Upper lobe of left lung (tissue), 6 donors: ENCODE data around the gene MRM1. TPM values are rescaled to one million over a fixed set of nuclear protein-coding genes. Genes with fewer than 3 reads are reported as not detected.

Experiments
- ATAC-seq, 2 donors: fragments of 200-7000 bp; cut with Tn5 transposase; one replicate each; pipeline ENCODE4 v1.9.1; 2022; ENCODE audit warnings: mild to moderate bottlenecking in 2 of 2, moderate library complexity in 2 of 2; ENCODE audit not compliant: low FRiP score in 2 of 2
- DNase-seq, 2 donors: peaks; one replicate each; pipeline ENCODE4 v3.0.0-alpha.2; 2019 to 2020
- H3K27ac ChIP-seq, 4 donors: fragments of 200-600 bp; sonication (generic); one replicate each; pipeline ENCODE4 v1.5.1; 2016 to 2019
- H3K27me3 ChIP-seq, 4 donors: fragments of 200-600 bp; sonication (generic); one replicate each; pipeline ENCODE4 v1.5.1; 2017 to 2019
- H3K36me3 ChIP-seq, 4 donors: fragments of 200-600 bp; sonication (generic); one replicate each; pipeline ENCODE4 v1.5.1; 2016 to 2019
- H3K4me1 ChIP-seq, 4 donors: fragments of 200-600 bp; sonication (generic); one replicate each; pipeline ENCODE4 v1.5.1; 2018 to 2019
- H3K4me3 ChIP-seq, 4 donors: fragments of 200-600 bp; sonication (generic); one replicate each; pipeline ENCODE4 v1.5.1; 2017 to 2019; ENCODE audit warnings: mild to moderate bottlenecking in 2 of 4, moderate library complexity in 1 of 4
- H3K9me3 ChIP-seq, 4 donors: fragments of 200-600 bp; sonication (generic); one replicate each; pipeline ENCODE4 v1.5.1; 2018 to 2019
- CTCF ChIP-seq, 6 experiments: fragments of 450-650 bp in 4 of 6; fragments of 200-600 bp in 2 of 6; sonication (generic) in 2 of 6; IDR thresholded peaks; one replicate each; pipeline ENCODE4 v1.5.1; 2016 to 2019; ENCODE audit warnings: antibody characterized with exemption in 6 of 6
- EP300 ChIP-seq, 4 donors: sonication (generic); formaldehyde crosslinking; IDR thresholded peaks; one replicate each; pipeline ENCODE4 v1.5.1; 2017; ENCODE audit warnings: antibody characterized with exemption in 4 of 4, control low read depth in 2 of 4
- POLR2A ChIP-seq, 4 donors: fragments of 450-650 bp; IDR thresholded peaks; one replicate each; pipeline ENCODE4 v1.5.1; 2016 to 2017; ENCODE audit warnings: antibody characterized with exemption in 4 of 4, mild to moderate bottlenecking in 2 of 4
- POLR2AphosphoS5 ChIP-seq, 2 donors: sonication (generic); formaldehyde crosslinking; IDR thresholded peaks; one replicate each; pipeline ENCODE4 v1.5.1; 2017; ENCODE audit warnings: antibody characterized with exemption in 2 of 2
- WGBS, 2 donors: methylation state at CpG; one replicate each; pipeline ENCODE4 v1.1.5; 2017 to 2018; 5-methylcytosine and 5-hydroxymethylcytosine counted together
- total RNA-seq, 6 donors: library from RNA; depleted of rRNA in 4 of 6; stranded (reverse); fragments of >200 nt in 4 of 6; gene quantifications; one replicate each; pipeline versions ENCODE4 v1.1.0 to v1.2.1, GENCODE V29; 2016 to 2021
- donor health status: DM: no; HTN: no; CAD: no; lungs with moderate emphysema.
- donor health status: DM: no; HTN: yes; CAD: no; lungs with severe emphysema.

The MRM1 gene
- total RNA-seq, 6 donors from 2014 or later: 3.1 to 9.4 (median 8.1) TPM

GRCh38 chr17:36576793-36577192 lies 24.6 kb upstream of the MRM1 start:
- no peaks in the 10 kb centered on the region for H3K4me1 ChIP-seq
- no peak overlapping the region for H3K27ac ChIP-seq
- H3K36me3 ChIP-seq: peaks cover 18 to 86% (median 62%) of the 10 kb centered on the region in 4 donors
- TF ChIP-seq POLR2AphosphoS5 (IDR thresholded peaks at IDR 0.05): no peak
- no peak for TF ChIP-seq EP300 (IDR thresholded peaks at IDR 0.05)
- TF ChIP-seq POLR2A (IDR thresholded peaks at IDR 0.05): no peak
- TF ChIP-seq CTCF (IDR thresholded peaks at IDR 0.05): no peak
- no peak overlapping the region for H3K4me3 ChIP-seq
- WGBS, 2 donors: 84 to 91% methylated on average over 2 of the region's 2 CpGs
- ATAC-seq (no peak), DNase-seq (no peak)
- H3K9me3 ChIP-seq: no peaks in the 10 kb centered on the region
- H3K27me3 ChIP-seq: no peaks in the 10 kb centered on the region

- Histone ChIP-seq H3K27ac (no peak overlapping the region), H3K27me3 (no peaks in the 10 kb centered on the region), H3K4me1 (no peaks in the 10 kb centered on the region), H3K9me3 (no peaks in the 10 kb centered on the region), H3K4me3 (no peak overlapping the region), H3K36me3 (peaks cover 26 to 86% (median 69%) of the 10 kb centered on the region in 4 donors)
- ATAC-seq (no peak), DNase-seq (no peak)
- 96% methylated on average over 2 of the region's 2 CpGs for WGBS, 2 donors
- TF ChIP-seq CTCF (IDR thresholded peaks at IDR 0.05): no peak
- TF ChIP-seq POLR2AphosphoS5 (IDR thresholded peaks at IDR 0.05): no peak
- TF ChIP-seq EP300 (IDR thresholded peaks at IDR 0.05): no peak
- TF ChIP-seq POLR2A (IDR thresholded peaks at IDR 0.05): no peak
Observed at GRCh38 chr17:36578671-36579070, 22.7 kb upstream of the MRM1 start.

- no peaks in the 10 kb centered on the region for H3K9me3 ChIP-seq
- TF ChIP-seq EP300 (IDR thresholded peaks at IDR 0.05) (no peak), POLR2AphosphoS5 (IDR thresholded peaks at IDR 0.05) (no peak), POLR2A (IDR thresholded peaks at IDR 0.05) (no peak), CTCF (IDR thresholded peaks at IDR 0.05) (no peak)
- H3K4me1 ChIP-seq: no peaks in the 10 kb centered on the region
- DNase-seq (no peak), ATAC-seq (no peak)
- H3K27me3 ChIP-seq: no peaks in the 10 kb centered on the region
- no peak overlapping the region for H3K4me3 ChIP-seq
- WGBS, 2 donors: 88 to 93% methylated on average over 1 of the region's 1 CpG
- no peak overlapping the region for H3K27ac ChIP-seq
- H3K36me3 ChIP-seq: peaks cover 40 to 100% (median 84%) of the 10 kb centered on the region in 4 donors
Observed at GRCh38 chr17:36583787-36584186, 17.6 kb upstream of the MRM1 start.

- no peak overlapping the region for H3K27ac ChIP-seq
- H3K36me3 ChIP-seq: peaks cover 31 to 92% (median 64%) of the 10 kb centered on the region in 4 donors
- TF ChIP-seq CTCF (IDR thresholded peaks at IDR 0.05): no peak
- TF ChIP-seq POLR2AphosphoS5 (IDR thresholded peaks at IDR 0.05): no peak
- TF ChIP-seq EP300 (IDR thresholded peaks at IDR 0.05): no peak
- no peak for TF ChIP-seq POLR2A (IDR thresholded peaks at IDR 0.05)
- WGBS, 2 donors: 93 to 96% methylated on average over 2 of the region's 2 CpGs
- ATAC-seq: no peak
- no peaks in the 10 kb centered on the region for H3K9me3 ChIP-seq
- H3K4me1 ChIP-seq: peaks cover under 1 to 2% (median 2%) of the 10 kb centered on the region in 4 donors
- no peak overlapping the region for H3K4me3 ChIP-seq
- DNase-seq: no peak
- H3K27me3 ChIP-seq: no peaks in the 10 kb centered on the region
Observed at GRCh38 chr17:36586138-36586537, 15.2 kb upstream of the MRM1 start.

GRCh38 chr17:36590082-36590481 lies 11.3 kb upstream of the MRM1 start:
- DNase-seq (no peak), ATAC-seq (no peak)
- Histone ChIP-seq H3K4me3 (no peak overlapping the region), H3K36me3 (peaks cover 20 to 52% (median 34%) of the 10 kb centered on the region in 4 donors), H3K27me3 (no peaks in the 10 kb centered on the region), H3K27ac (no peak overlapping the region), H3K4me1 (peaks cover 11 to 21% (median 14%) of the 10 kb centered on the region in 4 donors), H3K9me3 (no peaks in the 10 kb centered on the region)
- WGBS, 2 donors: 45 to 54% methylated on average over 2 of the region's 2 CpGs
- TF ChIP-seq CTCF (IDR thresholded peaks at IDR 0.05): no peak
- TF ChIP-seq POLR2AphosphoS5 (IDR thresholded peaks at IDR 0.05): no peak
- TF ChIP-seq EP300 (IDR thresholded peaks at IDR 0.05): no peak
